GM21576 (cell line): ENCODE results near the gene KLC1.

Source experiments
- ATAC-seq: cut with Tn5 transposase; IDR thresholded peaks from one replicate; pipeline ENCODE4 v1.9.1; 2021; ENCODE audit warnings: mild to moderate bottlenecking, moderate library complexity; ENCODE audit not compliant: unreplicated experiment

KLC1 gene

DNA sequence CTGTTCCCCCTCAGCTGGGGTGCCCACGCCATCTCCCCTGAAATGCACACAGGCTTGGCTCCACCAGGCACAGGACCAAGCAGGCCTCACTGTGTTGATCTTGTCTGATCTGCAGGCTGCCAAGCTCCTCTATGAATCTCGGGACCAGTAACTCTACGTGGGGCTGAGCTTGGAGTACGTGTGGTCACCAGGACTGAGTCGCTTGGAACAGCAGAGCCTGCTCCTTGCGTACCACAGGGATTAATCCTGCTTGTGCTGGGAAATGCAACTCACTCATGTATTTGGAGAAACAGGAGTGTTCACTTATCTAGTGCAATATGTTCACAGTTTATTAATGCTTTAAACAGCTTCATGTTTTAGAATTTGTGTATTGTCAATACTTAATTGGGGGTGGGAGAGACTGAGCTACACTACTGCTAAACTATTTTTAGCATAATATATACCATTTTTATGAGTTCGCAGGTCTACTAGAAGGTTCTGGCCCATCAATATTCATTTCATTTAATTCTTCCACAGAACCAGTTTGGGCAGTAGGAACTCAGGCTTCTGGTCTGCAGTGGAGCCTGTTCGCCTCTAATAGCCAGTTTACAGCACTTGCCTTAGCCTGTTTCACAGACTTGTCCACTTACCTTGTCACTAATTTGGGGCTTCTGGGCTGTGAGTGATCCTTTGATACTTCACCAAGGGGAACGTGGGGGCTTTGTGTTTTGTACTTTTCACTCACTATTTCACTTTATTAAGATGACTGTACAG is 104.0 kb downstream of the KLC1 start:
- no peak for ATAC-seq

DNA sequence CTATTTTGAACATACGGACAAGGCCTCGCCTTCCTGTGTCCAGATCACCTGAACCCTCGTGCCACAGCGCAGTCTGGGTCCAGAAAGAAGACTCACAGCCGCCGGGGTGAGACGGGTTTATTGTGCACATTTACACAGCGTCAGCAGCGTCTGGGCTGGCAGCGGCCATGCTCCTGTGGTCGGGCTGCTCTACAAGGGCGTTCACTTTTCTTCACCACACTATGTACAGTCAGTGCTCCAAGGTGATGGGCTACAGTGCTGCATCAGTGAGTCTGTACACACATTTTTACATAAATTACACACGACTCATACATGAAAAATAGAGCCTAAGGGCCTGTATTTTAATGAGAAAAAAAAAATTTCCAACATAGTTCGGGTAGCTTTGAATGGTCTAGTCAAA is 104.6 kb downstream of the KLC1 start:
- ATAC-seq, result no peak

DNA sequence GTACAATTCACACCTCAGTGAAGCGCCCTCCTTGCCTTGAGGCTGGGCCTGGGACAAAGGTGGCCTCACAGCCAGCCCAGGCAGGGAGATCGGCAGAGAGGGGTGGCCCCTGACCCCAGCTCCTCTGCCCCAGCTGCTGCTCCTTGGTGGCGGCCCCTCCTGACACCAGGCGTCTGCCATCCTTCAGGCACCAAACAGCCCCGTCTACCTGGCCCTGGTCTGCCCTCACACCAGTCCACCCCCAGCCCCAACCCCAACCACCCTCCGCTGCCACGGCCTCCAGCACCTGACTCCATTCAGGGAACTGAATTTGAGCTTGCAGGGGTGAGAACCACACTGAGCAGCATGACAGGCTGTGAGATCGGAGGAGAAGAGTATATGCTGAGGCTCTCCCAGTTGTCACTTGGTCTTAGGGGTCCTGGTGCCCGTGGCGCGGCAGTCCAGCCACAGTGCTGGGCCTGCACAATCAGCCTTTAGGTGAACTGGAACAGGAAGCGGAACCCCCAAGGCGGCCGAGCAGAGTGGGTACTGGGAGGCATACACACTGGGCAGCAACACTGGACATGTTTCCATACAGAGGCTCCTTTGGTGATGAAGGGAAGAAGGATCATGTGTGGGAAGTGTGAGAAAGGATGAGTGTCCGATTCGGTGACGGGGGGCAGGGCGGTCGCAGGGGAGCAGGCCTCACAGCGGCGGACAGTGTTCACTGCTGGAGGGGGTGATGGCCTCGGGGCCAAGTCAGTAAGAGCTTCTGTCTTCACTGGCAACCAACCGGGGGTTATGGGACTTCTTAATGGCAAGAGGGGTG is 105.3 kb downstream of the KLC1 start:
- ATAC-seq, result no peak

DNA sequence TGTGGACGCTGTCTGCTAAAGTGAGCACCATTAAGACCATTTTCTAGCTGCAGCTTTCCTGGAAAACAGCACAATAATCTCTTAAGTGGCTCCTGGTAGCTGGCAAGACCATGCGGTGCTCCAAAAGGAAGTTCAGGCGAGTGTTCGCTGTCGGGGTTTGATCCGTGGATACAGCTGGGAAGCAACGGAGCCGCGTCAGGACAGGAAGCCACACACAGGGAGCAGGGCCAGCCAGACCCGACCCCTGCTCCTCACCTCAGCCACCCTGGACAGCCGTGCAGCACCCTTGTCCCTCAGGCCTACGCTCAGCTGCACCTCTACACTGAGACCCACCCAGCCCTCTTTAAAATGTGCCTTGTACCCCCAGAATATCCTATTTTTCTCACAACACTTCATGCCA is 106.0 kb downstream of the KLC1 start:
- no peak for ATAC-seq

- ATAC-seq, result no peak
Observed at GRCh38 chr14:103735439-103735814, 106.4 kb downstream of the KLC1 start.

DNA sequence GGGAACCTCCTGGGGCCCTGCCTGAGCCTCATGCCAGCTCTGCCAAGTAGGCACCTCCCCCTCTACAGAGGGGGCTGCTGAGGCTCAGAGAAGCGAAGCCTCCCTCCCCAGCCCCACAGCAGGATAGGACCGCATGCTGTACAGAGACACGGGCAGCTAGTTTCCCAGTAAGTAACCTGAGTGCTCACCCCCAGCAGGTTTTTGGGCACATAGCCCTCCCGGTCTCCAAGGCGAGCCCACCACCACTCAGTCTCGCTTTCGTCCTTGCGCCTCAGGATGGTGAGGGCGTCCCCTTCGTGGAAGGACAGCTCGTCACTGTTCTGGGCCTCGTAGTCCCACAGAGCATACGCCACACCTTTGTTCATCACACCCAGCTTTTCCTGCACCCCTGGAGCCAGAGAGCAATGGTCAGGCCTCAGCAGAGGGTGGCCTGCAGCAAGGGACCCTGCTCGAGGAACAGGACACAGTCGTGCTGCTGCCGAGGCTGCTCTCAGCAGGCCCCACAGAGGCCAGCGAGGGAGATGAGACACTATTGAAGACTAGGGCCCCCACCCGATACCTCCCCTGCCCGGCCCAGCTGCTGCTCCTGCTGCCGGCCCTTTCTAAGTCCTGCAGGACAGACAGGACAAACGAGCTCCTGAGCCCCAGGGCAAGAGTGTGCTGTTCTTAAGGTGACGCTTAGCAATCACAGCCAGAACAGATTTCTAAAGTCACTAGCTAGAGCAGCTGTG is 107.0 kb downstream of the KLC1 start:
- no peak for ATAC-seq

- no peak for ATAC-seq
Observed at GRCh38 chr14:103736546-103737431, 107.8 kb downstream of the KLC1 start.

GRCh38 chr14:103737432-103738045 is 108.5 kb downstream of the KLC1 start:
- no peak for ATAC-seq

DNA sequence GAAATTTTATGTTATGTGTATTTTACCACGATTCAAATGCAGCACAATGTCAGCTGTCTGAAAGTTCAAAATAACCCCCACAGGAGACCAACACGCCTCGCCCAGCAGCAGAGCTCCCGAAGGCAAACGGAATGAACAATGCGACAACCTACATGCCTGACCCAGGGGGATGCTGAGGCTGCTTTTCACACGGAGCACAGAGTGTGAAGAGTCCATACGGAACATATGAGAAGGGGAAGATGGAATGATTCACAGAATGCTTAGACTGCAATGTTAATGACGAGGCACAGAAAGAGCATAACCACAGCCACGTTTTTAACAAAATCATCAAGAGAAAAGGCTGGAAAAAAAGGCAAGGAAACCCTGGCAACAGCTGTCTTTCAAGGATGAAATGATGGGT is 109.2 kb downstream of the KLC1 start:
- no peak for ATAC-seq

GRCh38 chr14:103738701-103739451 is 109.9 kb downstream of the KLC1 start:
- ATAC-seq, result no peak

GRCh38 chr14:103739466-103739792 is 110.4 kb downstream of the KLC1 start:
- no peak for ATAC-seq

GRCh38 chr14:103739793-103740501 is 110.9 kb downstream of the KLC1 start:
- ATAC-seq, result no peak

- ATAC-seq, result no peak
Observed at GRCh38 chr14:103740991-103741689, 112.1 kb downstream of the KLC1 start.

GRCh38 chr14:103741876-103742275 is 112.9 kb downstream of the KLC1 start:
- ATAC-seq, result no peak

GRCh38 chr14:103742499-103743255 is 113.7 kb downstream of the KLC1 start:
- ATAC-seq, result no peak

- no peak for ATAC-seq
Observed at GRCh38 chr14:103743691-103744090, 114.7 kb downstream of the KLC1 start.

DNA sequence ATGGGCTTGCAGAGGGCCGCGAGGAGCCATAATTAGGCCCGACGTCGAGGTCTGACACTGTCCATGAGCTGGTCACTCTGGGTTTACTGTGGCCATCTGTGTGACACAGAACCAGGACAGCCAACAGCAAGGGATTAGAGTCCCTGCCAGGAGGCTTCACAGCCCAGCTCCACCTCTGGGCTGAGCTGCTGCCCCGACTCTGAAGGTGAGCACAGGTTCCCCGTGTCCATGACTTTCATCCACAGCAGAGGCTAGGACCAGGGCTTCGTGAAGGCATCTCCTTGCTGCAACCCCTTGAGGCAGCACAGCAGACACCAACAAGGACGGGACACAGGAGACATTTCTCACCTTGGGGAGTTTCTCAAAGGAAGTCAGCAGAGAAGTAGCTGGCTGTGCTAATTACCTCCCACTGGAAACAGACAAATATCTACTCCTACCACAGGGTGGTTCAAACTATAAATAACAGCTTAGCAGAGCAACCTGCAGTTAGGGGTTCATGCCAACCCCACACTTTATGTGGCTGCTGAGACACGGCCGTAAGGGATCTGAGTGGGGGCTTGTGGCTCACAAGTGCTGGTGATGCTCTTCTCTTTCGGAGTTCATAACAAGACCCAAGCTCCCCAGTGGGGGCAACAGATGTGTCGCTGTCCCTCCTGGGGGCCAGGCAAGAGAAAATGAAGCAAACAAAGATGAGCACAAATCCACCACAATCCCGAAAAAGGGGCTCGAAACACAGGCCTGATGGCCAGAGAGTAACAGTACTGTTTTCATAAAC is 115.8 kb downstream of the KLC1 start:
- ATAC-seq, result no peak
